ENCODE data around the gene TRIM62.

DNA sequence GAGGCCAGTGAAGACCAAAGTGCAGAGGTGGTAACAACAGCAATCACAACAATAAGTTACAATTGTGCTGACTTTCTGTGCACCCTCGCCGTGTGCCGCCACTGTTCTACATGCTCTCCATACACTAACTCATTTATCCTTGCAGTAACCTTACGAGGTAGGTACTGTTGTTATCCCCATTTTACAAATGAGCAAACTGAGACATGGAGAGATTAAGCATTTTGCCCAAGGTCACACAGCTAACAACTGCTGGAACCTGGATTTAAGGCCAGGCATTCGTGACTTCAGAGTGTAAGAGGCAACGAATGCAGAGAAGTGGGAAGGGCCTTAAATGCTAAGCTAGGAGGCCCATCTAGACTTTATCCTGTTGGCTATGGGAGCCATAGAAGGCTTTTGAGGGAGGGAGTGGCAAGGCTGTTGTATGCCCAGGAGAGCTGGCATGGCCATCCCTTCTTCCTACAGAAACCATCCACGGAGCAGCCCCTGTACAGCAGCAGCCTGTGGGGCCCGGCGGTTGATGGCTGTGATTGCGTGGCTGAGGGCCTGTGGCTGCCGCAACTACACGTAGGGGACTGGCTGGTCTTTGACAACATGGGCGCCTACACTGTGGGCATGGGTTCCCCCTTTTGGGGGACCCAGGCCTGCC, 64.3 kb downstream of the TRIM62 start:
- no peak for TF ChIP-seq POLR2A (IDR thresholded peaks at IDR 0.05)
- TF ChIP-seq CTCF (IDR thresholded peaks at IDR 0.05) = no peak
- TF ChIP-seq EP300 (IDR thresholded peaks at IDR 0.05) = no peak
- no peak for TF ChIP-seq POLR2AphosphoS5 (IDR thresholded peaks at IDR 0.05)

Data from suprapubic skin (tissue), 4 donors.